G401.6 (cell line): Measurements from ENCODE around the gene SDCBP2.

Experiments used
- FAIRE-seq: peaks from 2 replicates; lab custom pipeline; 2012; peaks lifted over from hg19 to GRCh38; lab: Jason Lieb, UNC

The SDCBP2 gene

DNA sequence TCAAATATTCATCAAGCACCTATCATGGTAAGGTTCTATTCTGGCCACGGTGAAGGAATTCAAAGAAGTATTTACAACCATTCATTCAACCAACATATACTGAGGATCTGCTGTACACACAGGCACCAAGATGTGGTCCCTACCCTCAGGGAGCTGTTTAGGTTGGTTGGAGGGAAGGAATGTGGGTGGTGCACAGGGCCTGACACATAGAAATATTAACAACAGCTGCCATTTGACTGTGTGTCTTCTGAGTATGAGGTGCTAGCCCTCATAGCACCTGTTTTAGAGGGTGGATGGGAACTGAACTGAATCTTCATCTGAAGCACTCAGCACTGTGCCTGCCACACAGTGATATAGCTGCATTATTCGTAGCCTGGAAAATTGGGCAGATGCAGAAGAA, 55.6 kb downstream of the SDCBP2 start:
- FAIRE-seq = no peak

DNA sequence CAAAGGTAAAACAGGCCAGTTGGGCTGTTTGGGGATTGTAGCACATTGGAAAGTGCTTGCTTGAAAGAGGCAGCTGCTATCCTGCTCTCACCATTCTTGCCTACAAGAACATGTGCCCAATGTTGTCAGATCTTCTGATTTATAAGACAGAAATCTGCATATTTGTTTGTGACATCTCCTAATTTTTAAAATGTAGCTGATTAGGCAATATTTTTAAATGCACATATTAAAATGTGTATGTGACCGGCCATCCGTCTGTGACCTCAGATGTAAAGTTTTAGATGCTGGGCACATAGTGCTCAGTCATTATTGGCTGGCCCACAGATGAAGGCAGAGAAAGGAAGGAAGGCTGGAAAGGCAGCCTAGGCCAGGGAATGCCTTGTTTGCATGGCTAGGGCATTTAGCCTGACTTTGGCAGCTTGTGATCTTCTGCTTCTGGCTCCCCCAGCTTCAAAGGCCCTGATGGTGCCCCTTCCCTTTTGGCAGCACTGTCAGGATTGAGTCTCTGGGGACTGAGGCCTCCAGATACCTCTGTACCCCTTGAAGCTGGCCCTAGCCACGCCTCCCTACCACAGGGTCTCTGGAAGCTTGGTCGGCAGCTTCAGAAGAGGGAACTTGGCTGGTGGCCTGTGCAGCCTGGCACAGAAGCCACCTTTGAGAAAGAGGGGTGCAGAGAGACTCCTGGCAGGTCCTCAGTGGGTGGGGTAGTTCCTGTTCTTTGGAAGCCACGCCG, 56.4 kb downstream of the SDCBP2 start:
- no peak for FAIRE-seq

DNA sequence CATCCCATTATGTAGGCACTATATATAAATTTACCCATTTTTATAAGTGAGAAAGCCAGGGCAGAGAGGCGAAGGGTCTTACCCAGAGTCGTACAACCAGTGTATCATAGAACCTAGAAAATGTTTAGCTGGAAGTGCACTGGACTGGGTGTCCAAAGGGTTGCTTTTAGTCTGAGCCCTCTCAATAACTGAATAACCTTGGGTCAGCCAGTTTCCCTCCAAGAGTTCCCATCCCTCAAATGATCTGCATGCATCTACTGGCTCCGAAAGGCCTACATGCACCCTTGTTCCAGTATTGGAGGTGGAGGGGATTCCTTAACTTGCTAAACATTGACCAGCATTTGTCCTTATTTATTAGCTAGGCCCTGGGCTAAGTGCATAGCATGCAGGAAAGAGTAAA, 59.1 kb downstream of the SDCBP2 start:
- FAIRE-seq = no peak

DNA sequence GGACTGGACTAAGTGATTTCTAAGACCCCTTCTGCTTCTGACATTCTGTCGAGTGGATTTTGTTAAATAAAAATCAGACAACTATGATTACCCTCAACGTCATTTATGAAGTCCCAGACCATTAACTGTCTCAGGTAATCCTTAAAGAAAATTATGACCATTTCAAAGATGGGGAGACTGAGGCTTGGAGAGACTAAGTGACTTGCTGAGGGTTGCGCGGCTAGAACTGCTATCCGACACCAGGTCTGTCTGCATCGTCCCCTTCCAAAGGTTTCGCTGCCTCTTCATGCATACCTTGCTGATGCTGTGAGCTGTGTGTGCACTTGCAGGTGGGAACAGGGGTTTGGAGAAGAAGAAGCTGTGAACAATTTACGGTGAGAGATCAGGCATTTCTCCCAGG, 59.7 kb downstream of the SDCBP2 start:
- FAIRE-seq = no peak

DNA sequence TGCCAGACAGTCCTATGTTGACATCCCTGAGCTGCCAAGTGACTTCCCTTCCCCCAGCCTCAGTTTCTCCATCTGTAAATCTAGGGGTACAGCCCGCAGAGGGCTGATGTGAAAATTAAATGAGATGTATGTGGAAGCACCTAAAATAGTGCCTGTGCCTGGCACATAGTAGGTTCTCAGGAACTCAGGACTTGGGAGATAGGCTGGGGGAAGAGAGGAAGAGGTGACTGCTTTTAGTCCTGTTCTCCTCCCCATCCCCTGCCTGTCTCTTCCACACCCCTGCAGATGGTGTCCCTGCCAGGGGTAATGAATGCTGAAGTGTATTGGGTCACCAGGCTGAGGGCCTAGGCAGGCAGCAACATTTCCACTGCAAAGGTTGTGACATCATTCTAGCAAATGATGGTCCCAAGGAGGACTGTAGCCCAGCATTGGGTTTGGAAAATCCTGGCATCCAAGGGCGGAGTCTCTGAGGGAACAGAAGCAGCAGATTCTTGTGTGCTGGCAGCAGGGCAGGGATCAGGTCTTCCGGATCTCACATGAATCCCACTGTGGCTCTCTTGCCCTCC, 61.0 kb downstream of the SDCBP2 start:
- no peak for FAIRE-seq

DNA sequence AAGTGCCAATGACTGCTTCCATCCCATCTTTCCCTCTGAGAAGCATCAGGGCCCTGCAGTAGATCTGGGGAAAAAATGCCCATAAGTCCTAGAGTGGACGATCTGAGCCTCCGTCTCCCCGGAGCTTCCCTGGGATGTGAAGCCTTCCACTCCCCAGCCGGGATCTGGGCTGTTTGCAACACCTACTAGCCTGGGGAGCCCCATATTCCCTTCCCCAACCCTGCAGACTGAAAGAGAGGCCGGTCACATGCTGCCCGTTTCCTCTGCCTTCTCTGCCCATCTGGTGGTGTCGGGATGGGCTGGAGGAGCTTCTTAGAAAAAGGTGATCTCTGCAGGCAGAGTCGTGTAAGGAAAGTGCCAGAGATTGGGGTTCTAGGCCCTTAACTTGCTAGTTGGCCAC, 61.8 kb downstream of the SDCBP2 start:
- no peak for FAIRE-seq

DNA sequence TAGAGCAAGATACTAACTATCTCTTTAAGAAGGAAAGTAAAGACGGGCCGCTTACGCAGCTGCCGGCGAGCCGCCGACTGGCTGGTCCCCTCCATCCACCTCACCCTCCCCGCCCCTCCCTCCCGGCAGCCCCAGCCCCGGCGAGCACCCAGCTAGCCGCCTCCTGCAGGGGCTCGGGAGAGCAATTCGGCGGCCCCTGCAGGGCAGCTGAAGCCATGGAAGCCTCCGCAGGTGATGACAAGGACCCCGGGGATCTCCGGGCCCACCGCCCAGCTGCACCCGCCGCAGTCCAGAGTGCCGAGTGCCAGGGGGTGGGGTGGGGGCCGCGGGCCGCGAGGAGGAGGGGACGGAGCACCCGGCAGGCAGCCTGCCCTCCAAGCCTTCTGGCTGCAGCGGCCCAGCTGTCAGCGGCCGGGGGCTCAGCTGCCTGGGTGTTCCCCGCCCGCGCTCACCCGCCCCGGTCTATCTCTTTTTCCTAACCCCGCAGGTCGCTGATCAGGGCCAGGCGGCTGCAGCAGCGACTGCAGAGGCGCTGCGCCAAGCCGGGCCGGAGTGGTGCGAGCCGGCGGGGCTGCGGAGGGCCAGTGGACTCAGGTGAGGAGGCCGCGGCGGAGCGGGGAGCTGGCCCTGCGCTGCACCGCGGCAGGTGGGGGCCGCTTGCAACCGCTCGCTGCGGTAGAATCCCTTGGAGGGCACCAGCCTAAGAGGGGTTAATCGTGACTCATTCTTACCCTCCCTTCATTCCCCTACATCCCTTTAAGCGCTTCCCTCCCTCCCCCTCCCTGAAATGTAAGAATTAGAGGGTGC, 62.6 kb downstream of the SDCBP2 start, which contains the start of gene SNPH:
TSS of gene SNPH (plus strand) at position 128 of the 807 bp plus-strand sequence. CDS start 29,946 bp downstream, outside the sequence.
- FAIRE-seq = no peak

DNA sequence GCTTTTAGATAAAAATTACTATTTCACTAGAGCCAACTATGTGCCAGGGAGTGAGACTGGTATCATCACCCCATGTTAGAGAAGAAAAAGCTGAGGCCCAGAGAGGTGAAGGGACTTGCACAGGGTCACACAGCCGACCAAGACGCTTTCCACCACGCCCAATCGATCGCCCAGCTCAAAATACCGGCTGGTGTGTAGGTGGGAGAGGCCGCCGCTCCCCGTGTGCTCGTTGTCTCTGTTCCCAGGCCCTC, 63.1 kb downstream of the SDCBP2 start:
- FAIRE-seq = no peak

DNA sequence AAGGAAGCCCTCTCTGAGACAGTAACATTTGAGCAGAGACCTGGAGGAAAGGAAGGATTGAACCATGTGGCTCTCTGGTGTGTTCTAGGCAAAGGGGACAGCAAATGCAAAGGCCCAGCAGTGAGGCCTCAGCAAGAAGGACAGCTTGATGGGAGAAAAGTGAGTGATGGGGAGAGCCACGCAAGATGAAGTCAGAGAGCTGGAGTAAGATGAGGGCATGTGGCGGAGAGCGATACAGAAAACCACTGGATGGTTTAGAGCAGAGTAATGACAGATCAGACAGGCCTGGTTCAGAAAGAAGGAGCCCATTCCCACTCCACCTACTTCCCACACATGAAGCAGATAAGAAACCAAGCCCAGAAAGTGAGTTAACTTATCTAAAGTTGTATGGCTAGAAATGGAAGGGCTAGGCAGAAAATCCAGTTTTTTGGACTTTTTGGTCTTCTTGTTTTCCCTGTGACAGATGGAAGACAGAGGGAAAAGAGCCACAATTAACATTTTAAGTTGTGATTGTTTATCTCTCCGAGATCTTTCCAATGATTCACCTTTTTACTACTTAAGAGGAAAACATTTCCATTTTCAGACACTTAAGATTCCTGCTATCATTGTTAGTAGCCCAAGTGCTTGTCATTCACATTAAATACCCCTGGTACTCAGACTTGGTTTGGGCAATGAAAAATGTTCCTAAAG, 63.6 kb downstream of the SDCBP2 start:
- no peak for FAIRE-seq

DNA sequence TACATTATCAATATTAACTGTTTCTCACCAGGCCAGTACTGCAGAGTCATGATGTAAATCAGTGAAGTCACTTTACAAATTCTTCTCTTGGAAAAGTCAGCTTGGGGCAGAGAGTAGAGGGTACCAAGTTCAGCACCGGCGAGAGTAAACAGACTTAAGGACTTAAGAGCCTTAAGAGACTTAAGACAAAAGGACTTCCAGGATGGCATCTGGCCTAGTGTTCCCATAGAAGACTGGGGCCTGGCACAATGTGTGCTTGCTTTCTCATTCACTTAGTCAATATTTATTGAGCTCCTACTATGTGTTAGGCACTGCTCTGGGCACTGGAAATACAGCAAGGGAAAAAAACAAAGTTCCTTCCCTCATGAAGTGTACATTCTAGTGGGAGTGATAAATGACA, 64.2 kb downstream of the SDCBP2 start:
- FAIRE-seq = no peak

DNA sequence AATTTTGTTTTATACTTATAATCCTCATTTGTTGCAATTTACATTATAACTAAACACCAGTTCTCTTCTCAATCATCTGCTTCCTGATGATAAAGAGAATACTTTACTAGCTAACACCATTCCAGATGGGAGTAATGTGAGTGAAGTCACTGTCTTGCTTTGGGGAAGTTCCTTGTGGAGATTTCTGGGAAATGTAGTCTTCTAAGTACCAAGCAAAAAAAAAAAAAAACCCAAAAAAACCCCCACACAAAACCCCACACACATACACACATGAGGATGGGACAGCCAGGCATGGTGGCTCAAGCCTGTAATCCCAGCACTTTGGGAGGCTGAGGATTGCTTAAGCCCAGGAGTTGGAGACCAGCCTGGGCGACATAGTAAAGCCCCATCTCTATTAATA, 65.1 kb downstream of the SDCBP2 start:
- FAIRE-seq = no peak
